Fibroblast of skin of left biceps (primary cell): Measurements from ENCODE around the gene PRR13.
"Not testable (repeated sequence)": the region's sequence is repeated elsewhere in the genome, so short reads cannot be mapped to it uniquely, and the experiment has no call there.

Source experiments
- DNase-seq, 2 experiments: peaks; one replicate each; pipeline ENCODE4 v3.0.0-alpha.2; 2013; ENCODE audit warnings: low read depth in 2 of 2

The PRR13 gene

DNA sequence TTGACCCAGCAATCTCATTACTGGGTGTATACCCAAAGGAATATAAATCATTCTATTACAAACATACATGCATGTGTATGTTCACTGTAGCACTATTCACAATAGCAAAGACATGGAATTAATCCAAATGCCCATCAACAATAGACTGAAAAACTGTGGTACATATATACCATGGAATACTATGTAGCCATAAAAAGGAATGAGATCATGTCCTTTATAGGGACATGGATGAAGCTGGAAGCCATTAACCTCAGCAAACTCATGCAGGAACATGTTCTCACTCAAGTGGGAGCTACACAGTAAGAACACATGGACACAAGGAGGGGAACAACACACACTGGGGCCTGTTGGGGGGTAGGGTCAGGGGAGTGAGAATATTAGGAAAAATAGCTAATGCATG lies 2.0 kb upstream of the PRR13 start:
- DNase-seq, result not testable (repeated sequence)

DNA sequence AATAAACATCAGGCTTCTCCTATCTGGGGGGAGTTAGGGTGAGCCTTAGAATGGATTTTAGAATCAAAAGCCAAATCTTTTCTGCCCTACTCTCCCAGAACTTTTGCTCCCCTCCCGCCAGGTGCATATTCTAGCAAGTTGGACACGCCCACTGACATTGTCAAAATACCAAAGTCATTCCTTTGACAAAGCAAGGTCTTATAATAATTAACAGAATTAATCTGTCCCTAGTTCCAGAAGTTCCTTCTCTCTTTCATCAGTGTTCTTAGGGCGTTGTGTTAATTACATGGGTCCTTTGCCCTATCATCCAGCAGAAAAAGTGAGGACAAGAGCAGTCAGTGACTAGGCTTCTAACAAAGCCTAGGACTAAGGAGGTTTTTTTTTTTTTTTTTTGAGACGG lies 2.4 kb downstream of the PRR13 start:
- no peak for DNase-seq

DNA sequence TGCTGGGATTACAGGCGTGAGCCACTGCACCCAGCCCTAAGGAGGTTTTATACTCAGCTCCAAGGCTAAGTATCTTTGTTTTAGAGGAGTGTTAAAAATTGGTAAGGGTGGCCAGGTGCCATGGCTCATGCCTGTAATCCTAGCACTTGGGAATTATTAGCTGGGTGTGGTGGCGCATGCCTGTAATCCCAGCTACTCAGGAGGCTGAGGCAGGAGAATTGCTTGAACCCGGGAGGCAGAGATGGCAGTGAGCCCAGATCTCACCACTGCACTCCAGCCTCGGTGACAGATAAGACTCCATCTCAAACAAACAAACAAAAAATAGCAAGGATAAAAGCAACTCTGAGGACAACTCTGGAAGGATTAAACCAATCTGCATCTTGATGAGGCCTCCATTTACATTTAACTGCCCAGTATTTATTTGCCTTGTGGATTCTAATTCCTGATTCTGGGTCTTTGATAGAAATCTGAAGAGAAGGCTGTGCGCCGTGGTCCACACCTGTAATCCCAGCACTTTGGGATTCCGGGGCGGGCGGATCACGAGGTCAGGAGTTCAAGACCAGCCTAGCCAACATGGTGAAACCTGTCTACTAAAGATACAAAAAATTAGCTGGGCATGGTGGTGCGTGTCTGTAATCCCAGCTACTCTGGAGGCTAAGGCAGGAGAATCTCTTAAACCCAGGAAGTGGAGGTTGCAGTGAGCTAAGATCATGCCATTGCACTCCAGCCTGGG lies 3.2 kb downstream of the PRR13 start:
- not testable (repeated sequence) for DNase-seq

DNA sequence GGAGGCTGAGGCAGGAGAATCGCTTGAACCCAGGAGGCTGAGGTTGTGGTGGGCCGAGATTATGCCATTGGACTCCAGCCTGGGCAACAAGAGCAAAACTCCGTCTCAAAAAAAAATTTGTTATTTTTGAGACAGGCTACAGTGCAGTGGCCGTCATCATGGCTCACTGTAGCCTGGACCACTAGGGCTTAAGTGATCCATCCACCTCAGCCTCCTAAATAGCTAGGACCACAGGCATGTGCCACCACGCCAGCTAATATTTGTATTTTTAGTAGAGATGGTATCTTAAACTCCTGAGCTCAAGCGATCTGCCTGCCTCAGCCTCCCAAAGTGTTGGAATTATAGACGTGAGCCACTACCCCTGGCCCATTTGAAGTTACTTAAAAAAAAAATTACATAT lies 9.4 kb downstream of the PRR13 start:
- no peak for DNase-seq

DNA sequence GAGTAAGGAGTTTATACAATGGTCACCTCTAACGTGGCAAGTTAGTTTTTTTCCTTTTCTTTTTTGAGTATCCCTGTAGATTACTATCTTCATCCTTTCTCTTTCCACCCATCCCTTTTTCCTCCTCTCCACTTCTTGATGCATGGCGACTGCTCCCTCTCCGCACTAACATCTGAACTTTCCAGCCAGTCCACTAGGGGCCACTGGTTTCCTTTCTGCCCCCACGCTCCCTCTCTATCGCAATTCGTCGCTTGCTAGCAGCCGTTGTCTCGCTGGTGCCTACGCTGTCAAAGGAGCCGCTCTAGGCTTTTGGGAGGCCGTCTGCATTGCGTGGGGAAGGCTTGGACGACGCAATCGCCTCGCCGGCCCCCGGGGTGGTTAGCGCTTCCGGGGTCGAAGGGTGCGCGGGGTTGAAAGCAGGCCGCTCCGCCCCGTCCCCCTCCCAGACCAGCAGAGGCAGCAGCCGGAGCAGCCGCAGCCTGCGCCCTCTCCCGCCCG lies 10.2 kb downstream of the PRR13 start, which contains the start of gene PCBP2:
Gene PCBP2, plus strand, starts transcription at position 442 of the 498 bp plus-strand sequence. CDS start 2,699 bp downstream, outside the sequence.
- DNase-seq, result peak; percentile 99

DNA sequence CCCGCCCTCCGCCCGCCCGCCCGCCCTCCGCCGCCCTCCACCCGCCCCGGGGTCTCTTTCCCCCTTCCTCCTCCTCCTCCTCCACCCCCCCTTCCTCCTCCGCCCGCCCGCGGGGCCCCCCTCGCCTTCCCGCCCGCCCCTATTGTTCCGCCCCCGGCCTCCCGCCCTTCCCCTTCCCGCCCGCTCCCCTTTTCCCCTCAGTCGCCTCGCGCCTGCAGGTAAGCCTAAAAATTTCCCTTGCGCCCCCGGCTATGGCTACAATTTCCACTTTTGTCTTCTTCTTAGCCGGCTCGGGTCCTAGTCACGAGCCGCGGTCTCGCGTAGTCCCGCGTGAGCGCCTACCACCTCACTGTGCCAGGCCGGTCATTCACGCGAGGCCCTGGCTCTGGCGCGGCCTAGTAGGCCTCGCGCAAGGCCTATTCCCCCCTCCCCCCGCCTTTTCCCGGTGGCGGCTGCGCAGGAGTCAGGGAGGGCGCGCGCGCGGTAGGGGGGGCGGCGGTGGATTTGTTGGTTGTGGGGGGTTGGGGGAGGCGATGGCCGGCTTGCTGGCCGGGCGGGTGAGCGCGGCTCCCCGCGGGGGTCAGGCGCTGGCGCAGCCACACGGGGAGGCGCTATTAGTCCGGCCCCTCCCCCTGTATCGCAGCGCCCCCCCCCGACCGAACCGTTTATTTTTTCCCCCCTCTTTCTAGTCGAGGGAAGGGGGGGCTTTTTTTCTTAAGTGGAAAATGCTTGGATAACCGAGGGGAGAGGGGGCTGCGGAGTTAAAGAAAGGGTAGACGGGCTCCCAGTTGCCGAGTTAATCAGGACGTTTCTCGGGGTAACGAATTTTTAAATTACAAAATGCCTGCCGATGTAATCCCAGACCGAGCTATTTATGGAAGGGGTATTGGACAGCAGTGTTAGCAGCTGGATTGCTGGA lies 10.9 kb downstream of the PRR13 start:
- DNase-seq, result peak; percentile 56 to 58

DNA sequence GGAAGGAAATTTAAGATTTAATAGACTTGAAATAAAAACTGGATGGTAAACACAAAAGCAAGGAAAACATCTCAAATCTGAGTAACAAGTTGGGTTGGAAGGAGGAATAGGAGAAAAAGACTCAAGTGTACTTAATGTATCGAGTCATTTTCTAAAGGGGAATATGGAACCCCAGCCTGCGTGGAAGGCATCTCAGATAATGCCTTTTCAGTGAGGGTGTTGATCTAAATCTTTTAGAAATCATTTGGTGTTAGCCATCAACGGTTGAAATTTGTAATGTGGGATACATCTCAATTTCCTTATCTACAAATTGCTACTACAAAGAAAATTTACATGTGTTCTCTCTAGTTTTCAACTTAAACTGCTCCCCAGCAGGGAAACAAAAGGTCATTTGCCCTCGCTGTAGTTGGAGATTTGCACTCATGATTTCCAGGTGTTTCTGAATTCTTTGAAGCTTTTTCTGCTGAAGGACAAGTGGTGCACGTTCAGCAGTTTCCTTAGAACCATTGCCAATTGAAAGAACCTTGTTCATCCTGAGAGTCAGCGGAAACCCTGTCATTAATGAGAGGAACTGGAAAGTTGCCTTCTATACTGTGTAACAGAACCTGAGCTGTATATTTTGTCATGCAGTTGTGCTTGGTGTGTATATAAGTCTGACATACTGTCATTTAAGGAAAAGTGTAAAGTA lies 12.6 kb downstream of the PRR13 start:
- DNase-seq, result no peak

DNA sequence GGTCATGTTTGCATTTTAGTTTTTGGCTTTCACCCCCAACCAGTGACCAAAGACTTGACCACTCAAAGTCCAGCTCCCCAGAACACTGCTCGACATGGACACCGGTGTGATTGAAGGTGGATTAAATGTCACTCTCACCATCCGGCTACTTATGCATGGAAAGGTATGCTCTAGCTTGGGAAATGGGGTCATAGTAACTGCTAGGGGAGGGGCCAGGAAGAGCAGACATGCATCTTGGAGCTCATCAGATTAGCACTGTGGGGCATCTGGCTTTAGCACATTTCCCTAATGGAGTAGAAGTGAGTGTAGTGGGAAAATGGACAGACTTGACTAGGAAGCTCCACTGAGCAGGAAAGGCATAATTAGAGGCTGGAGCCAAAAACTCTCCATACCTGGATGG lies 13.2 kb downstream of the PRR13 start:
- no peak for DNase-seq

DNA sequence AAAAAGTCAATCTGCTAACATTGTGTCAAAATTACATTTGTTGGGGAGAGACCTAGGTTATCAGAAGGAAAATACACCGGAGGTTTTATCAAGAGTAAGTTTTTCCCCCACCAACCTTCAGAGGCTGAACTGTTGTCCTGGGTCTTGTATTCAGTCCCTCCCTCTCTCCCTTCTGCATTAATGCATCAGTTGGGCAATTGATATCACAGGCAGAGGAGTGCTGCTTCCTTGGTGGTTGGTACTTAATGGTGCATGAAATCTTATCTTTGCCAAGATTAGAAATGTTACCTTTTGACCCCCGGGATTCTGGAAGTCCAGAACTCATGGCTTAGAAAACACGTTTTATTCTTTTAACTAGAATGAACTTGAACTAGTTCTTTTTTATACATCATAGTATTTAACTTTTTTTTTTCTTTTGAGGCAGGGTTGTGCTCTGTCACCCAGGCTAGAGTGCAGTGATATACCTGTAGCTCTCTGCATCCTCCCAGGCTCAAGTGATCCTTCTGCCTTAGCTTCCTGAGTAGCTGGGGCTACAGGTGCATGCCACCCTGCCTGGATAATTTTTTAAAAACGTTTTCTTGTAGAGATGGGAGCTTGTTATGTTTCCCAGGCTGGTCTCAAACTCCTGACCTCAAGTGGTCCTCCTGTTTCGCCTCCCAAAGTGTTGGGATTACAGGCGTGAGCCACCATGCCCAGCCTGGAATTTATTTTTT lies 15.3 kb downstream of the PRR13 start:
- DNase-seq, result no peak

DNA sequence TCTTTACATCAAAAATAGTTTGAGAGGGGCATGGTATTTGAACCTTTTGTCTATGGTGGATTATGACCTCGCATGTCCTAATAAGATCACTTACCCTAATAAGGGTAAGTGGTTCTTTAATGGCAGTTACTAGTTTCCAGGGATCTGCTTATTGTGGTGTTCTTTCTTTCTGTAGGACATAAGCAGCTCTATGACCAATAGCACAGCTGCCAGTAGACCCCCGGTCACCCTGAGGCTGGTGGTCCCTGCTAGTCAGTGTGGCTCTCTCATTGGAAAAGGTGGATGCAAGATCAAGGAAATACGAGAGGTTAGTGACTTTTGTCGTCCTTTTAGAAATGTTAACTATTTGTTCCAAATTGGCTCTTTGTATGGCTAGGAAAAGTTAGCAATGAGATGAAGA lies 17.6 kb downstream of the PRR13 start:
- DNase-seq, result no peak

DNA sequence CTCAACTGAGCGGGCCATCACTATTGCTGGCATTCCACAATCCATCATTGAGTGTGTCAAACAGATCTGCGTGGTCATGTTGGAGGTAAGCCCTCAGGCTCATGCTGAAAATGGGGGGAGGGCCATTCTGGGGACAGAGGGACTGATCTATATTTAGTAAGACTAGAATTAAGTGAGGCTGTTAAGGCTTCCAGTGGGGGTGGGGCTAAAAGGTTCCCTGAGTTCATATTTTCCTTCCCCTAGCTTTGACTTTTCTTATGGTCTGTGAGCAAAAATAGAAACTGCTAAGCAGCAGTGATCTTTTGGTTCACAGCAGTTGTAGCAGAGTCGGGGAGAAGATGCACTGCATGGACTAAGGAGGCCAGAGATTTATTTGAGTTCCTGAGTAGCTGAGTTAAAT lies 19.5 kb downstream of the PRR13 start:
- no peak for DNase-seq

DNA sequence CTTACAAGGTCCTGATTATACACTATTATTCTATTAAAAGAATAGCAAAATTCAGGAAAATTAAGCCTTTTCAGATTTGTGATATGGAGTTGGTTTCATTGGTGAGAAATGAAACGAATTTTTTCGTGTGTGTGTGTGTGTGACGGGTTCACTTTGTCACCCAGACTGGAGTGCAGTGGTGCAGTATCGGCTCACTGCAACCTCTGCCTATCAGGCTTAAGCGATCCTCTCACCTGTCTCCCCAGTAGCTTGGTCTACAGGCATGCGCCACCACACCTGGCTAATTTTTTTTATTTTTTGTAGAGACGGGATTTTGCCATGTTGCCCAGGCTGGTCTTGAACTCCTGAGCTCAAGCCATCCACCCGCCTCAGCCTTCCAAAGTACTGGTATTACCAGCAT lies 20.1 kb downstream of the PRR13 start:
- DNase-seq, result no peak

DNA sequence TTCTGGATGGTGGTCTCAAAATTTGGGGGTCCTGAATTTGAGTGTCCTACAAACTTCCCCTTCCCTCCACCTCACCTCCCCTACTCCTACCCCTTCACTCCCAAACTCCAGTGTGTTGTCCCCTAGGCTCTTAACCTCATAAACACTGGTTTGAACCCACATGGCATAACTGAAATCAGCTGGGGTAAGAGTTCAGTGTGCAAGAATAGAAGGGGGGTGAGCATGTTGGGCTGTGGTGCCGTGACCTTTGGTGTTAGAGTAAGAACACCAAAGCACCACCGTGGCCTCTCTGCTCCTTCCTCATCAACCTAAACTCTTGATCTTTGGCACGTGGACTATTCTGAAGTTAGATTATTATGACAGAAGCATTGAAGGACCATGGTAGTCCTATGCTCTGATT lies 21.4 kb downstream of the PRR13 start:
- no peak for DNase-seq

DNA sequence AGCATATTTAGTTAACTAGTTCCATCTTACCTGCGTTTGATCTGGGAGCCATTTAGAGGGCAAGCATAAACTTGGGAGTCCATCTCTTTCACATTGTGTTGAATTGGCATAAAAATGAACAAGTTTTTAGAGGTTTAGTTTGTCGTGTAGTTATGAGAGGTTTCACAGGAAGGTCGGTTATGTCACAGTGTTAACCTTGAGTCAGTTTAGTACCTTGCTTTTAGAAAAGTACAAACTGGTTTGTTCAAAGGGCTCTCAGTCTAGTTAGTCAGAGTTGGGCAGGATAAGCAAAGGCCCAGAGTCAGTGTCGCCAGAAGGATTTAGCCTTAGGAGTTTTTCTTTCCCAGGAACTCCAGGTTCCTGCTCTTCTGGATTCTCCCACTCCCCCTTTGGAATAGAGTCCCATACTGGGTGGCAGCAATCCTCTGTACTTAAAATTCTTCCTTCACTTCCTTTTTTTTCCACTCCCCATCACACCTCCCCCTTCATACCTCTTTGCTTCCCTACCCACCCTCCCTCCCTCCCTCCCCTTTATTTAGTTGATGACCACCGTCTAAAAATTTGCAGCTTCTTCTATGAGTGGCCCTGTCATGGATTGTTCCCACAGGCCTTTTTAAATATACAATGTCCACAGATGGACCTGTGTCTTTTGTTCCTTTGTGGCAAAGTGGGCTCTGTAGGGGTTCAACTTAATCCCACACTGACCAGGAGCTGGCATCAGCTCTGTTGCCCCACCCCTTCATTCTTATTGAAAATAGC lies 22.4 kb downstream of the PRR13 start:
- DNase-seq, result no peak

DNA sequence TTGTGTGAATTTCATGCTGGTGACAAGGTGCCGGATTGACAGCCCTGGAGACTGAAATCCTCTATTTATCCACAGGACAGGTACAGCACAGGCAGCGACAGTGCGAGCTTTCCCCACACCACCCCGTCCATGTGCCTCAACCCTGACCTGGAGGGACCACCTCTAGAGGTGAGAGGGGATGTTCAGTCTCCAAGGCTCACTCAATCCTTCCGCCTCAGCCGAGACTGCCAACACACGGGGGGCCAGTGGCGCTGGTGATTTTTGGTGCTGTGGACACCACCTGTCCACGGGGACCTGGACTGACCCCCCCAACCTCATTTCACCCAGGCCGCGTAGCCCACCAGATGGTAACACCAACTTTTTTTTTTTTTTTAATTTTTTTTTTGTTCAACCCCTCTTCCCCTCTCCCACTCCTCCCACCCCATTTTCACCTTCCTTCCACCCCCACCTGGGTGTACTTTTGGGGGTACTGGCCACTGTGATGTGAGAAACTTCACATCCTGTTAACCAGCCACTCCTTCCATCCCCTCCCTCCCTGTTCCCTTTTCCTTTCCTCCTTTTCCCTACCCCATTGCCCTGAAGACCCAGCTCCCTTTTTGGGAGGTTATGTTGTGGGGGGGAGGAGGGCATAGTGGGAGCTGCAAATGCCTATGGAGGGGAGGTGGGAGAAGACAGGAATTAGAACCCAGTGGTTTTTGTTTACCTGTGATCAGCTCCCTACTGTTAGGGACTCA lies 23.3 kb downstream of the PRR13 start:
- DNase-seq, result no peak

DNA sequence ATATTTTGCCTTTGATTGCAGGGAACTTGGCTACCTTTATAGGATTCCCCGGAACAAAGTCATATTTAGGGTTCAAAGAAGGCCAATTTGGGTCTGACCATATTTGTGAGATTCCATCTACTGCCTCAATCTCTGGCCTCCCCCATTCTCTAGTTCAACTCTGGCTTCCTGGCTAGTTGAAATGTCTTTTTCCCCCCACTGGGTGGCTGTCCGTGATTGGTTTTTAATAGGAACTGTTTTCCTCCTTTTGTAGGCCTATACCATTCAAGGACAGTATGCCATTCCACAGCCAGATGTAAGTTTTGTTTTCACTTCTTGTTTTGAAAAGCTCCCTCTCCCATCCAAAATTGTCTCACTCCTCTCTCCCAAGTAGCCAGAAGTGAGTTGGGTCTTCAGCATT lies 24.1 kb downstream of the PRR13 start:
- DNase-seq, result no peak

DNA sequence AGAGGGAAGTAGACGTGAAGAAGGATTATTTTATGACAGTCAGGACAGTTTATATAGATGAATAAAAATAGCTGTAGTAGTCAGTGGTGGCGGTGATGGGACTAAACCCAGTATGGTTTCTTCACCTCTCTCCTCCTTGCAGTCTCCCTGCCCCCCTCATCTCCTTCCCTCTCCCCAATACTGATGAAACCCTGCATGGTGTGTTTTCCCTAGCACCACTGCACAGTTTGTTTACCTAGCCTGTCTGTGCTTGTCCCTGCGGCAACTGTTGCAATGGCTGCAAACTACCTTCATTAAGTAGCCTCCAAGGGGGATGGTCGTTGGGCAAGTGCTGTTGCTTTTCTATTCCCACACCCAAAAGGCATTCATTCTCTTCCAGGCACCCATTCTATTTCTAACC lies 25.1 kb downstream of the PRR13 start:
- no peak for DNase-seq

DNA sequence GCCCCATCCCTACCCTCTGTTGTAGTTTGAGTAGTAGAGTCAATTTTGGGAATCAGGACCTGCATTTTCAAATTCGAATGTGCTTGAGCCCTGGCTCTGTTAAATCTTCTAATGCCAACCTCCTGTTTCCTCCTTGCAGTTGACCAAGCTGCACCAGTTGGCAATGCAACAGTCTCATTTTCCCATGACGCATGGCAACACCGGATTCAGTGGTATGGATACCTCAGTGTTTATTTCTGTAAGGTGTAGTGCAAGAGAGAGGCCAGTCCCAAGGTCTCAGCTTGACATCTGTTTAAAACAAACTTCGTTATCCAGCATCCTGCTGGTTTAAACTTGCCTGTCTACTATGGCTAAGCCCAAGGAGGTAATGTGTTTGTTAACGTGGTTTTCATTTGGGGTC lies 25.5 kb downstream of the PRR13 start:
- no peak for DNase-seq

DNA sequence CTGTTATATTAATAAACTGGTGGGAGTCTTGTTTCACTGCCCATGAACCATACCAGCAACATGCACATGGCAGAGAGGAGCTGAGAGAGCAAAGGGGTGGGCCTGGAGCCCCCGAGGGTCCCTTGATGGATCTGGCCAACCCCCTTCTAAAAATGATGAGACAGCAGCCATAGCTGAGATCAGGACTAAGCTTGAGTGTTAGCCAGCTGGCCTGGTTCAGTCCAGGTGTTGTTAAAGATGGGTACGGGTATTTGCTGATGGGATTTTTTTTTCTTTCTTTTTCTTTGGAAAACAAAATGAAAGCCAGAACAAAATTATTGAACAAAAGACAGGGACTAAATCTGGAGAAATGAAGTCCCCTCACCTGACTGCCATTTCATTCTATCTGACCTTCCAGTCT lies 26.3 kb downstream of the PRR13 start:
- no peak for DNase-seq

DNA sequence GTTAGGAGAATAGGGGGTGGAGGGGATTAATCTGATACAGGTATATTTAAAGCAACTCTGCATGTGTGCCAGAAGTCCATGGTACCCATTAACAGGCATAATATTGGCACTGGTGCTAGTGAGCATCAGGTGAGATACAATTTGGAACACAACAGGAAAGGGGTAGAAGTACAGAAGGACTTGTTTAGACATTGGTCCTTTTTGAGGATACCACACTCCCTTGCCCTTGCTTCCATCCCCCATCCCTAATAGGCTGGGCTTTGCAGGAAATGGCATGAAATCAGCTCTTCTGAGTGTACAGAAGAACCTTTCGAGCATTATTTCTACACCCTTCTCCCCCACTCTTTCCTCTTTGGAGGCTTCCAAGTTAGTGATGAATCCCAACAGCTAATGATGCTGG lies 26.7 kb downstream of the PRR13 start:
- no peak for DNase-seq
